ACC112 (cell line): Measurements from ENCODE around the gene TSEN54.

Source experiments
- H2AFZ ChIP-seq: fragments of 200-600 bp; sonication (generic); one replicate; pipeline ENCODE4 v1.6.0; 2017; ENCODE audit warnings: antibody characterized with exemption, low read length; ENCODE audit not compliant: unreplicated experiment
- H3K27ac ChIP-seq: fragments of 200-600 bp; sonication (generic); 2 replicates; pipeline ENCODE4 v1.5.1; 2014; ENCODE audit warnings: low read depth, mild to moderate bottlenecking, antibody characterized with exemption, low read length, moderate library complexity
- H3K27me3 ChIP-seq: fragments of 200-600 bp; sonication (generic); 2 replicates; pipeline ENCODE4 v1.6.1; 2014; ENCODE audit warnings: mild to moderate bottlenecking, antibody characterized with exemption, low read length, moderate library complexity, mixed read lengths; ENCODE audit not compliant: insufficient read depth
- H3K36me3 ChIP-seq: fragments of 200-600 bp; sonication (generic); 2 replicates; pipeline ENCODE4 v1.6.1; 2016; ENCODE audit warnings: mild to moderate bottlenecking, antibody characterized with exemption, low read length, moderate library complexity, mixed read lengths; ENCODE audit not compliant: insufficient read depth
- H3K4me1 ChIP-seq: fragments of 200-600 bp; sonication (generic); one replicate; pipeline ENCODE4 v1.6.1; 2016; ENCODE audit warnings: low read length, mixed read lengths; ENCODE audit not compliant: insufficient read depth, unreplicated experiment, control insufficient read depth
- H3K4me3 ChIP-seq: fragments of 200-600 bp; sonication (generic); 2 replicates; pipeline ENCODE4 v1.5.1; 2014; ENCODE audit warnings: mild to moderate bottlenecking, low read depth, low read length
- H3K79me2 ChIP-seq: fragments of 200-600 bp; sonication (generic); one replicate; pipeline ENCODE4 v1.6.0; 2016; ENCODE audit warnings: low read length; ENCODE audit not compliant: control insufficient read depth, unreplicated experiment, insufficient read depth

TSEN54 gene

DNA sequence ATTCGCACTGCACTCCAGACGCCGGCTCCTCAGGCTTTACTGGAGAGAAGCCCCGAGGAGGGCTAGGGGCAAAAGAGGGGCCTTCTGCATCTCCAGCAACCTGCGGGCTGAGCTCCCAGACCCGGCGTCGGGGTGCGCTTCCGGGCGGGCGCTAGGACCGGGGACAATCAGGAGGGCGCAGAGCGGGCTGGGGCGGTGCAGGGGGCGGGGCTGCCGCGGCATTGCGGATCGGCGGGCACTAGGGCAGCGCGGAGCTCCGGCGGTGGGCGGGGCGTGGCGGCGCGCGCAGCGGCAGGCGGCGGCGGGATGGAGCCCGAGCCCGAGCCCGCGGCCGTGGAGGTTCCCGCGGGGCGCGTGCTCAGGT is at the start of gene TSEN54:
TSEN54 (plus strand) TSS at position 274 of the 364 bp plus-strand sequence; CDS start at position 307, 33 bp downstream.
- Histone ChIP-seq H3K27ac (no peak within 1 kb of the TSS), H3K4me3 (peak within 1 kb of the TSS; percentile 81), H3K79me2 (peaks cover 3% of the 10 kb centered on the region), H2AFZ (peak within 1 kb of the TSS; percentile 94), H3K36me3 (no peaks in the 10 kb centered on the region), H3K4me1 (peaks cover 19% of the 10 kb centered on the region), H3K27me3 (no peaks in the 10 kb centered on the region)

DNA sequence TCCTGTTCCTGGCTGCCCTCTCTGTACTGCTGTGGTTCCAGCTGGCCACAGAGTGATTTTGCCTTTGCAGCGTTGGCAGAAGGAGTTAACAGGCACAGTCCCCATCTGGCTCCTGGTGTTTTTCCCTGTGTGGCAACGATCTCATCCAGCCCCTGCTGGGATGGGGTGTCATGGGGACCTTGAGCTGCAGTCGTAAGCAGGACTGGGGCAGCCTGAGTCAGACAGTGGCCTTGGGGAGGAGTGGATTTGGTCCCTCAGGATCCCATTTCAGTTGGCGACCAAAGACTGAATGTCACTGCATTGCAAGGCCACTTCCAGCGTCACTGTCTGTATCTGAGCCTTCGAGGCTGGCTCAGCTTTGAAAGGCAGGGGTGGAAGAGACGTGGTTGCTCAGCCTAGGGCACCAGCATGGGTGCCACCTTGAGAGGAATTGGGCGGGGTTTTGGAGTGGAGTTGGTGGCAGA is 48.0 kb upstream of the TSEN54 start:
- Histone ChIP-seq H3K79me2 (peaks cover 3% of the 10 kb centered on the region), H3K27ac (no peak overlapping the region), H3K27me3 (no peaks in the 10 kb centered on the region), H3K4me1 (no peaks in the 10 kb centered on the region), H3K36me3 (no peaks in the 10 kb centered on the region), H3K4me3 (no peak overlapping the region), H2AFZ (no peak overlapping the region)

DNA sequence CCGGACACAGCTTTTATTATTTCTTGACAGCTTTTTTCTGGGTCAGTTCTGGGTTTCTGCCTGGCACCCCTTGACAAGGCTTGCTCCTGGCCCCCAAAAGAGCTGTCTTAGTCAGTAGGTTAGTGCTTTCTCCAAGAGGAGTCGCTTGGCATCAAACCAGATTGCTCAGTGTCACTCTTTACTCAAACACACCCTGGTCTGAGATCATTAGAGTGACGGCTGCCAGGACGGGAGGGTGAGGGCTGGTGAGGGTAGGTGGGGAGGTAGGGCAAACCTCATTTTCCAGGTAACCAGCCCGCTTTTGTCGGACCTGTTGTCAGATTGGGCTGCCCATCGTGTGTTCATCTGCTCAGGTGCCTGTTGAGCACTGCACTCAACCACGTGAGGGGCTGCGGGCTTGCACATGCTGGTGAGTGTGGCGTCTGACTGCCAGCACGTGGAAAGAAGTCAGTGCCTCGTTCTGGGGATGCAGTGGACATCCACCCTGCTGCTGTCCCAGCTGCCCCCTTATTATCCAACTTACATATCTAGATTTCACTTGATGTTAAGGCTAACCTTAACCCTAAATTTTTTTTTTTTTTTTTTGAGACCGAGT is 47.5 kb upstream of the TSEN54 start:
- H3K36me3 ChIP-seq: no peaks in the 10 kb centered on the region
- H3K4me1 ChIP-seq: no peaks in the 10 kb centered on the region
- H2AFZ ChIP-seq: no peak overlapping the region
- no peaks in the 10 kb centered on the region for H3K27me3 ChIP-seq
- H3K27ac ChIP-seq: no peak overlapping the region
- no peak overlapping the region for H3K4me3 ChIP-seq
- peaks cover 3% of the 10 kb centered on the region for H3K79me2 ChIP-seq

DNA sequence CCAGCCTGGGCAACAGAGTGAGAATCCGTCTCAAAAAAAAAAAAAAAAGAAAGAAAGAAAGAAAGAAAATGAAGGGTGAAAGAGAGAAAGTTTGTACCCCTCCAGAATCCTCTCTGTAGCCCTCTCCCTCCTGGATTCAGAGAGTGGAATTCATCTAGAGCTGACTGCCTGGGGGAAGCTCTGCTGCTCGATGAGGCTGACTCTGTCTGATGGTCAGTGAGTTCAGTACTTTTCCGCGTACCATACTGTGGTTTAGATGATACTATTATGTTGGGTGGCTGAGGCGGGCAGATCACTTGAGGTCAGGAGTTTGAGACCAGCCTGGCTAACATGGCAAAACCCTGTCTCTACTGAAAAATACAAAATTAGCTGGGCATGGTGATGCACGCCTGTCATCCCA is 45.1 kb upstream of the TSEN54 start:
- no peaks in the 10 kb centered on the region for H3K4me1 ChIP-seq
- no peak overlapping the region for H3K27ac ChIP-seq
- no peaks in the 10 kb centered on the region for H3K27me3 ChIP-seq
- no peaks in the 10 kb centered on the region for H3K36me3 ChIP-seq
- H3K79me2 ChIP-seq: peaks cover 3% of the 10 kb centered on the region
- no peak overlapping the region for H2AFZ ChIP-seq
- no peak overlapping the region for H3K4me3 ChIP-seq

DNA sequence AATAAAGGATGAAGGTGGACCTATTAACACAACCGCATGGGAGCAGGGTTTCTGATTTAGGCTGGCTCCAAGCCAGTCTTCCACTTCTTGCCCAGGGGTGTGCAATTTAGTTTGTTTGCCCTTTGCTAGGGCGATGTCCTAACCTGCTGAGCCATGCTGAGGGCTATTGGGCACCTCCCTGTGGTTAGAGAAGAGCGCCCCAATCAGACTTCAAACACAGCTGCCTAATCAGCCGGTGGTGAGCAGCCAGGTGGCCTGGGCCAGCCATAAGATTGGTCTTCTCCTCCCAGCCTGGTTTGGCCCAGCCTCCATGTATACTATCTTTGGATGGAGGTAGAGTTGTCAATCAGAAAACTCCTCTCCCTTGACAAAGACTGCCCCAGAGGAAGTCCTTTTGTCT is 44.2 kb upstream of the TSEN54 start:
- no peaks in the 10 kb centered on the region for H3K4me1 ChIP-seq
- no peak overlapping the region for H2AFZ ChIP-seq
- H3K36me3 ChIP-seq: no peaks in the 10 kb centered on the region
- no peaks in the 10 kb centered on the region for H3K27me3 ChIP-seq
- peaks cover 3% of the 10 kb centered on the region for H3K79me2 ChIP-seq
- H3K4me3 ChIP-seq: no peak overlapping the region
- no peak overlapping the region for H3K27ac ChIP-seq

DNA sequence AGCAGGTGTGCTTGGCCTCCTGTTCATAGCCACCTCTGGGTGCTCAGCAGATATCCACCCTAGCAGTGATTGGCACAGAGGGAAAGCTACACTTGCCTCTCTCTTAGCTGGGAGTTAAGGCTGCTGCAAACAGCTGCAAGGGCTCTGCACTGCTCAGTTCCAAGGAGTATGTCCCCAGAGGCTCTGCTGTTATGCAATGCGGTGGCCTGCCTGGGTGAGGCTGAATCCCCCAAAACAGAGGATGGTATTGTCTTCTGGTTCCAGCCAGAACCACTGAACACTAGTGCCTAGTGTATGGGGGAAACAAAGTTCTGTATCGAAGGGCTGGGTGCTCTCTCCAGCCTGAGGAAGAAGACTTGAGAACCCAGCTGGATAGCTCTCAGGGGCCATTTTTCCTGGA is 43.1 kb upstream of the TSEN54 start:
- Histone ChIP-seq H3K4me1 (no peaks in the 10 kb centered on the region), H2AFZ (no peak overlapping the region), H3K4me3 (no peak overlapping the region), H3K36me3 (no peaks in the 10 kb centered on the region), H3K79me2 (peaks cover under 1% of the 10 kb centered on the region), H3K27me3 (no peaks in the 10 kb centered on the region), H3K27ac (no peak overlapping the region)

DNA sequence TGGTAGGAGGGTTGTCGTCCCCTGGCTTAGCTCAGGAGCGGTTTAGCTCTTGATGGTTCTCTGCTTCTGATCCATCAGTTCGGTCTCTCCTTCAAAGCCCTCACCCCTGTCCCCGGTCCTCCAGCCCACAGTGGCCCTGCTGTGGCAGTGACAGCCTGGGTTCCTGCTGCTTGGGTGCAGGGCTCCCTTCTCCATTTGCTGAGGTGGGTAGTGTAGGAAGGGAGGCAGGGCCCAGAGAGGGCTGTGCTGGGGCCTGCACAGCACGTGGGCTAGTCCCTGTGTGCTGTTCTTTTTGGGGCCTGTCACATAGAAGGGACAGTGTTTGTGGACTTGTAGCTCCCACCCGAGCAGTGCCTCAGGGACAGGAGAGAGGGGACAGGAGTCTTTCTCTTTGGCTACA is 41.6 kb upstream of the TSEN54 start:
- H3K4me3 ChIP-seq: no peak overlapping the region
- no peak overlapping the region for H3K27ac ChIP-seq
- no peaks in the 10 kb centered on the region for H3K27me3 ChIP-seq
- H3K79me2 ChIP-seq: no peaks in the 10 kb centered on the region
- no peak overlapping the region for H2AFZ ChIP-seq
- H3K36me3 ChIP-seq: no peaks in the 10 kb centered on the region
- H3K4me1 ChIP-seq: no peaks in the 10 kb centered on the region

DNA sequence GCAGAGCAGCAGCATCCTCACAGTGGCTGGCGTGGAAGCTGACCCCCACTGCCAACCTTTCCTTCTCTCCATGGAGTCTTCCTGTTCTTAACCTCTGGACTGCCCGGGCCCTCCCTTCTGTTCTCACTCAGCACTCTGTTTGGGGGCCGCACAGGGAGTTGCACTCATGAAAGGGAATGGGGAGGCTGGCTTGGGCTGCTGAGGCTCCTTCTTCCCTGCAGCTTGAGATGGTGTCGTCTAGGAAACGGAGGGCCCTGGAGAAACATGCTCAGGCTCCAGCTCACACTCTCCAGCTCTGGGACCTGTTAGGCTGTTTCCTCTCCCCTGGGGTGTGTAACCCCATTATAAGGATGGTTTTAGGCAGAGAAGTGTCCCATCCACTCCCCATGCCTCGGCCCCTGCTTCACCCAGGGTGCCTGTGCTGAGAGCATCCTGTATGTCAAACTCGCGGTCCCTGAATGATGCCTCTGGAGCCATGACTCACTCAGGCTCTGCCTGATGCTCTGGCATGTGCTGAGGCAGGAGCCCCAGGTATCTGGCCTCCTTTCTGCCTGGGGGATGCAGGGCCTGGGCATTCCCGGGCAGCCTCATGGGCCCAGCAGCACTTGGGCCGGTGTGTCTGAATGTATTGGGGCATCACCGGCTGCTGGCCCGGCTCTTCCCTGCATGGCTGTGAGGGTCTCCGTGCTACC is 41.0 kb upstream of the TSEN54 start:
- H3K79me2 ChIP-seq: no peaks in the 10 kb centered on the region
- no peaks in the 10 kb centered on the region for H3K4me1 ChIP-seq
- no peak overlapping the region for H3K27ac ChIP-seq
- H3K27me3 ChIP-seq: no peaks in the 10 kb centered on the region
- no peaks in the 10 kb centered on the region for H3K36me3 ChIP-seq
- H2AFZ ChIP-seq: no peak overlapping the region
- no peak overlapping the region for H3K4me3 ChIP-seq

DNA sequence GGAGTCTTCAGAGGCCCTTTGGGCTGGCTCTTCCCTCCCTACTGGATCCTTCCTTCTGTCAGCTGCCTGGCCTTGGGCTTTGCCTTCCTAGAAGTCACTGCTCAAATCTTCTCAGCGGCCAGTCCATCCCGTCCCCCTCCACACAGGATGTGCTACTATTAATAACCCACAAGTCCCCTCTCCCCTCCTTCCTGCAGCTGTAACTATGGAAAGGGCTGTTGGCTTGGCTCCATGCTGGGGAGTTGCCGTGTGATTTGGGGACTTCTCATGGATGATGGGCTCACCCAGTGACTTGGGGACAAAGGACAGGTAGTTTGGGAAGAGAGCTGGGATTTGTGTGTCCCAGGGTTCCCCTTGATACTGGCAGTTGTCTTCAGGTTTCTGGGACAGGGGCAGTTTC is 40.5 kb upstream of the TSEN54 start:
- H3K4me3 ChIP-seq: no peak overlapping the region
- no peak overlapping the region for H2AFZ ChIP-seq
- H3K36me3 ChIP-seq: no peaks in the 10 kb centered on the region
- no peaks in the 10 kb centered on the region for H3K27me3 ChIP-seq
- H3K27ac ChIP-seq: no peak overlapping the region
- H3K4me1 ChIP-seq: no peaks in the 10 kb centered on the region
- H3K79me2 ChIP-seq: no peaks in the 10 kb centered on the region

DNA sequence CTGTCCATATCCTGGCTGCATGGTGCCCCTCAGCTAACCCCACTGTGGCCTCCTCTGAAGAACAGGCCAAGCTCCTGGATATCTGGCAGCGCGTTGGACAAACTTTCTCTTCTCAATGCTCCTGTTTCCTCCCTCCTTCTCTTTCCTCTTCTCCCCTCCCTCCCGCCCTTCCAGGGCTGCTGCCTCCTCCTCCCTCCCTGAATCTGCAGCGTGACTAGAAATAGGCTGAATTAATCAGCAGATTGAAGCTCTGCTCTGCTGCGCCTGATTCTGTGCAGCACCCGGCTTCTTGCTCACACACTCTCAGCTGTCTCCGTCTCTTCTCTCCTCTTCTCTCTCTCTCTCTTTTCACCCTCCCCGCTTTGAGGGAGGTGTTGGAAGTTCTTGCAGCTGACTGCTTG is 40.1 kb upstream of the TSEN54 start:
- H3K36me3 ChIP-seq: no peaks in the 10 kb centered on the region
- H3K27ac ChIP-seq: no peak overlapping the region
- no peaks in the 10 kb centered on the region for H3K27me3 ChIP-seq
- H3K4me1 ChIP-seq: no peaks in the 10 kb centered on the region
- H3K79me2 ChIP-seq: no peaks in the 10 kb centered on the region
- no peak overlapping the region for H2AFZ ChIP-seq
- no peak overlapping the region for H3K4me3 ChIP-seq

DNA sequence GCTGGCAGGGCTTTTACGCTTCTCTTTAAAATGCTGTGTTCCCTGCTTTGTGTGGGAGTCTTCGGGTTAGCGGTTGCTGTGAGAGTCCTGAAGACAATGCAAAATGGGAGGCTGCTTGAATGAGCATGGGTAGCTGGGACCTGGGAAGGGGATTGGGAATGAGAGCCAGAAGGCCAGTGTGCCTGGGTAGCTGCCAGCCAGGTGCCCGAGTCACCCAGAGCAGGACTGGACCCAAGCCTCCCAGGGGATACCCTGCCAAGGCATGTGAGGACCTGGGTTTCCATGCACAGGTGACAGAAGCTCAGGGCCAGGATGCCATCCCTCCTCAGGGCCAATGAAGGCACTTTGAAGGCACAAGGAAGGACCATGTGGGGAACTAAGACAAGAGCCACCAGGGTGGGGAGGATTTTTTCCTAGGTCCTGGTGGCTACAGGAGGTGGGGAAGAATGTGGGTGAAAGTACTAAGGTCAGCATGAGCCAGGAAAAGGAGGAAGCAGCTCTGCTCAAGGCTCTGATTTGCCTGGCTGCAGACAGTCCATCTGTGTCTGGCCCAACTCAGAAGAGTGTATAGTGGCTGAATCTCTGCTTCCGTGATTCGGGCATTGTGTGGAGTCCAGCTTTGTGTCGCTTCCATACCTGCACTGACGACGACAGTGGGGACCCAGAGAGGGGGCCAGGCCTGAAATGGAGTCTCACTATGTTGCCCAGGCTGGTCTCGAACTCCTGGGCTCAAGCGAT is 39.4 kb upstream of the TSEN54 start:
- Histone ChIP-seq H3K27ac (no peak overlapping the region), H3K36me3 (no peaks in the 10 kb centered on the region), H3K79me2 (no peaks in the 10 kb centered on the region)

More for the DNA sequence above, 39.4 kb upstream of the TSEN54 start:
- Histone ChIP-seq H2AFZ (no peak overlapping the region), H3K4me3 (no peak overlapping the region), H3K27me3 (no peaks in the 10 kb centered on the region), H3K4me1 (no peaks in the 10 kb centered on the region)
